AG04449 (cell line): ENCODE measurements around the gene LRRC45.

Experiments used
- CTCF ChIA-PET: fragments of 350-600 bp; formaldehyde crosslinking; extraction: SDS; loops from one replicate; lab custom pipeline; 2021; ENCODE audit warnings: antibody characterized with exemption; lab: Yijun Ruan, JAX
- POLR2A ChIA-PET: fragments of 400-600, 350-600 bp; formaldehyde crosslinking; extraction: SDS; loops from one replicate; lab custom pipeline; 2020; ENCODE audit warnings: antibody characterized with exemption, inconsistent platforms; lab: Yijun Ruan, JAX
- DNase-seq: peaks from one replicate; pipeline ENCODE4 v3.0.0-alpha.2; 2010; ENCODE audit warnings: low read depth, low spot score
- H3K4me3 ChIP-seq: 2 replicates; pipeline ENCODE4 v1.5.1; 2011; ENCODE audit warnings: low read depth, mild to moderate bottlenecking, control low read depth, low read length
- CTCF ChIP-seq: IDR thresholded peaks from one replicate; pipeline ENCODE4 v1.5.1; 2011; ENCODE audit warnings: mild to moderate bottlenecking, moderate library complexity, low read length, control low read depth, inconsistent platforms; ENCODE audit not compliant: insufficient read depth; ENCODE audit errors: missing control alignments

The LRRC45 gene

GRCh38 chr17:82053556-82054263, 30.6 kb downstream of the LRRC45 start:
- POLR2A ChIA-PET: interaction anchor here (0.6 to 1.6 kb wide), 4 partner anchors 10 to 72 kb away, joined by 3 to 4 read pairs (median 4); partner anchors contain the start of gene DCXR
- H3K4me3 ChIP-seq: peak overlapping the region; percentile 82
- CTCF ChIA-PET: interaction anchor here (1.1 to 7.1 kb wide), 5 partner anchors 11 to 101 kb away, joined by 3 to 47 read pairs (median 6); partner anchors contain the start of genes DCXR and DUS1L
- DNase-seq: no peak
- no peak for TF ChIP-seq CTCF

GRCh38 chr17:82054351-82055022, 31.4 kb downstream of the LRRC45 start:
- ChIA-PET POLR2A (interaction anchor here (1.1 to 1.6 kb wide), 3 partner anchors 11 to 44 kb away, joined by 3 to 4 read pairs (median 4); partner anchors contain the start of genes DCXR and FASN), CTCF (interaction anchor here (0.7 to 7.1 kb wide), 5 partner anchors 11 to 100 kb away, joined by 3 to 47 read pairs (median 5); partner anchors contain the start of genes DCXR and DUS1L)
- no peak for DNase-seq
- H3K4me3 ChIP-seq: no peak overlapping the region
- TF ChIP-seq CTCF: no peak

- ChIA-PET CTCF (interaction anchor here (0.7 to 1.9 kb wide), 3 partner anchors 10 to 99 kb away, joined by 3 to 7 read pairs (median 4); partner anchors contain the start of genes DCXR and DUS1L), POLR2A (interaction anchor here (1.1 to 1.5 kb wide), 2 partner anchors 12 to 43 kb away, joined by 3 to 4 read pairs; partner anchors contain the start of gene FASN)
- no peak for TF ChIP-seq CTCF
- H3K4me3 ChIP-seq: no peak overlapping the region
- no peak for DNase-seq
Measured at GRCh38 chr17:82055023-82055964, 32.2 kb downstream of the LRRC45 start.

GRCh38 chr17:82055965-82056728, 33.0 kb downstream of the LRRC45 start:
- ChIA-PET POLR2A (no interaction called here), CTCF (no interaction called here)
- no peak for DNase-seq
- no peak overlapping the region for H3K4me3 ChIP-seq
- no peak for TF ChIP-seq CTCF

- POLR2A ChIA-PET: no interaction called here
- CTCF ChIA-PET: no interaction called here
- H3K4me3 ChIP-seq: no peak overlapping the region
- TF ChIP-seq CTCF: no peak
- DNase-seq: no peak
Measured at GRCh38 chr17:82056729-82057621, 33.9 kb downstream of the LRRC45 start.
